GM18873 (cell line): ENCODE measurements around the gene SVIL.

Experiments
- ATAC-seq: cut with Tn5 transposase; IDR thresholded peaks from one replicate; pipeline ENCODE4 v1.9.1; 2021; ENCODE audit warnings: mild to moderate bottlenecking, moderate library complexity, moderate number of reproducible peaks; ENCODE audit not compliant: unreplicated experiment, low FRiP score

Gene SVIL, protein sequence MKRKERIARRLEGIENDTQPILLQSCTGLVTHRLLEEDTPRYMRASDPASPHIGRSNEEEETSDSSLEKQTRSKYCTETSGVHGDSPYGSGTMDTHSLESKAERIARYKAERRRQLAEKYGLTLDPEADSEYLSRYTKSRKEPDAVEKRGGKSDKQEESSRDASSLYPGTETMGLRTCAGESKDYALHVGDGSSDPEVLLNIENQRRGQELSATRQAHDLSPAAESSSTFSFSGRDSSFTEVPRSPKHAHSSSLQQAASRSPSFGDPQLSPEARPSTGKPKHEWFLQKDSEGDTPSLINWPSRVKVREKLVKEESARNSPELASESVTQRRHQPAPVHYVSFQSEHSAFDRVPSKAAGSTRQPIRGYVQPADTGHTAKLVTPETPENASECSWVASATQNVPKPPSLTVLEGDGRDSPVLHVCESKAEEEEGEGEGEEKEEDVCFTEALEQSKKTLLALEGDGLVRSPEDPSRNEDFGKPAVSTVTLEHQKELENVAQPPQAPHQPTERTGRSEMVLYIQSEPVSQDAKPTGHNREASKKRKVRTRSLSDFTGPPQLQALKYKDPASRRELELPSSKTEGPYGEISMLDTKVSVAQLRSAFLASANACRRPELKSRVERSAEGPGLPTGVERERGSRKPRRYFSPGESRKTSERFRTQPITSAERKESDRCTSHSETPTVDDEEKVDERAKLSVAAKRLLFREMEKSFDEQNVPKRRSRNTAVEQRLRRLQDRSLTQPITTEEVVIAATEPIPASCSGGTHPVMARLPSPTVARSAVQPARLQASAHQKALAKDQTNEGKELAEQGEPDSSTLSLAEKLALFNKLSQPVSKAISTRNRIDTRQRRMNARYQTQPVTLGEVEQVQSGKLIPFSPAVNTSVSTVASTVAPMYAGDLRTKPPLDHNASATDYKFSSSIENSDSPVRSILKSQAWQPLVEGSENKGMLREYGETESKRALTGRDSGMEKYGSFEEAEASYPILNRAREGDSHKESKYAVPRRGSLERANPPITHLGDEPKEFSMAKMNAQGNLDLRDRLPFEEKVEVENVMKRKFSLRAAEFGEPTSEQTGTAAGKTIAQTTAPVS (N-terminal part only)

DNA sequence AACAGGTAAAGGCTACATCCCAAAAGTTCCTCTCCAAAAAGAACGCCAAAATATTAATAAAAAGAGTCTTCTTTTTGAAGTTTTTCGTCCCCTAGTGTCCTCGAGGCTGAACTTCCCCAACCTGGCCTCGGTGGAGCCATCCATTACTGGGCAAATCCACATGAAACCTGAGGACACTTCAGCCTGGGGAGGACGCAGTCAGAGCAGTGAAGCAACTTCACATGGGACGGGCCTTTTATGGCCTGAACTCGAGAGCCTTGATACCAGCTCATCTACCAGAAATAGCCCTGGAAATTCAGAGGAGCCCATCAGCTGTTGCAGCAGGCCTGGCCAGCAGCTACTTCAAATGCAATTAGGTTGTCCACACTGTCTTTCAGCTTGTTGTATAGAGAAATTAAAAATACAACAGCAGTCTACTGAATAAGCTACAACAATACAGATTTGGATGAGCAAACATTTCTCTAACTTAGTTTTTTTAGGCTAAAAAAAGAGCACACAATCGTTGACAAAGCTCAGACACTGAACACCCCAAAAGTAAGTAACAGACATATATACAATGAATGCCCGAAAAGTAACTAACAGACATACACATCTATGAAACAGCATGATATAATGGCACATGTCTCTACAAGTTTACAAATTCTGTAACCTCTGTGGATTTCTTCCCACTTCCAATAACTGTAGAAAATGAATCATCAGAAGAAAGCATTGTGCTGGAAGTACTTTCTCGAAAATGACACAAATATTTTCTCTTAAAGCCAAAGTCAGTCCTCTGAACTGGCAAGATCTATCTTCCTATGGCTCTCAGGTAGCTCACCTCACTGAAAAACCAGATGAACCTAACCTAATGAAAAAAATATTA, at the start of gene SVIL:
SVIL (minus strand) TSS at position 208 of the 862 bp plus-strand sequence. CDS start 79,913 bp downstream, outside the sequence.
- ATAC-seq, result no peak

DNA sequence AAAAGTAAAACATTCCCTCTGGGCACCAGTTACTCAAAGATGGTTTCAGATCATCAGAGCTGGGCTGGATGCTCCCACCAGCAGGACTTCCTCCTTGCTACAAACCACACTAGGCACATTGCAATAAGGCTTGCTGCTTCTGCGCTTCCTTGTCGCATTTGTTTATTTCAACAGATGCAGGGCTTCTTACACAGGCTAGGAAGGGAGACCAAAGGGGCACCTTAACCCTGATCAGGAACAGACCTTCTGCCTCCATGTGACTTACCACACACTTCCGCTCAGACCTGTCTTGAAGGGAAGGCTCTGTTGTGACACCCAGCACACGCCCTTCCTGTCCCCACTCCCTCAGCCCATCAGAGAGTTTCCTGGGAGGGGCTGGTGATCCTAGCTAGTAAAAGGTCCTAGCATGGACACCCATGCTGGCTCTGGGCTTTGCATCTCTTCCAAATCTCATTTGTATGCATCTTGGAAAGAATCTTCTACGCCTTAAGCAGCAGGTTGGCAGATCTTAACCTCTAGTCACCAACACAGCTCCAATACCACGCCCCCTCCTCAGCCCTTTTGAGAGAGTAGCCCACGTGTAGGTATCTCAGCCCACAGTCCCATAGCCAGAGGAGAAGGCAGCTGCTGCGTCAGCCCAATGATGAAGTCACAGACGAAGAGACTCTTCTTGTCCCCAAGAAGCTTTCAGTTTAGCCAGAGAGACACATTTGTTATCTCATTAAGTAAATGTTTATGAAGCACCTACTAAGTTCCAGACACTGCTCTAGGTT, 47.1 kb upstream of the SVIL start:
- ATAC-seq, result no peak

DNA sequence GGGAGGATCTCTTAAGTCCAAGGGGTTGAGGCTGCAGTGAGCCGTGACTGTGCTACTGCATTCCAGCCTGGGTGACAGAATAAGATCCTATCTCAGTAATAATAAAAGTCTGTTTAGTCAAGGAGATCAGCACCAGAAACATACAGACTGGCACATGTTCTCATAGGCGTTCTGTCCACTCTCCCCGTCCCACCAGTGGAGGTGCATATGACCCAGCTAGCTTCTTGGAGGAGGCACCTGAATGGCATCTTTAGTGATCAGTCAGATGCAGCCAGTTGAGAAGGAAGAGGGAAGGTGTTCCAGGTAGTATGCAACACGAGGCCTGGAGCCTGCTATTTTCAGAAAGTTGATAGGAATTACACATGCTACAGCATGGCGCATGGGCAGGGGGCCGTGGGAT, 45.3 kb upstream of the SVIL start:
- ATAC-seq, result no peak

DNA sequence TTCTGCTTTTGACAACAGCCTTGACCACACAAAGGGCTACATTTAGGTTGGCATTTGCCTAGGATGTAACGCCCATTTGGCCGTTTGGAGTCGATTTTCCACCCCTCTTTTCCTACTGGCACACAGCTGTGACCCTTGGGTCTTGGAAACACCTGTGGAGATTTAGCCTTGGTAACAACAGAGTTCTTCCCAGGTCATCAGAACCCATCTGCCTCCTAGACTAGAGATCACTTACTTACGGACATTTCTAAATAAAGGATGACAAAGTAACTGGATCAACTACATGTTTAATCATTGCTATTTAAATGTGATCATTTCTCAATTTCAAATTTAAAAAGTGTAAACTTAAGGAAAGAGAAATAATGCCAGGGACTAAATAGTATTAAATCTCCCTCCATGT, 42.0 kb upstream of the SVIL start:
- ATAC-seq, result no peak

DNA sequence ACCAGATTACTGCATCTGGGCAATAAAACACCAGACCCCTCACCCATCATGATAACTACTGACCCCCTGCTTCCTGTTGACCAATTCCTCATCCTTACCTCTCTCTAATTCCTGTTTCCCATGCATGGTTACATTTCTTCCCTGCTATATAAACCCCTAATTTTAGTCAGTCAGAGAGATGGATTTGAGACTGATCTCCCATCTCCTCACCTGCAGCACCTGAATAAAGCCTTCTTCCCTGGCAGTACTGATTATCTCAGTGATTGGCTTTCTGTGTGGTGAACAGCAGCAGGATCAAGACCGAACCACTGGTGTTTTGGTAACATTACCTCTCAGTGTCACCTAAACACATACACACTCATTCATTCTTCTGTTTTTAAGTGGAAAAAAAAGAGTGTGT, 41.2 kb upstream of the SVIL start:
- no peak for ATAC-seq

DNA sequence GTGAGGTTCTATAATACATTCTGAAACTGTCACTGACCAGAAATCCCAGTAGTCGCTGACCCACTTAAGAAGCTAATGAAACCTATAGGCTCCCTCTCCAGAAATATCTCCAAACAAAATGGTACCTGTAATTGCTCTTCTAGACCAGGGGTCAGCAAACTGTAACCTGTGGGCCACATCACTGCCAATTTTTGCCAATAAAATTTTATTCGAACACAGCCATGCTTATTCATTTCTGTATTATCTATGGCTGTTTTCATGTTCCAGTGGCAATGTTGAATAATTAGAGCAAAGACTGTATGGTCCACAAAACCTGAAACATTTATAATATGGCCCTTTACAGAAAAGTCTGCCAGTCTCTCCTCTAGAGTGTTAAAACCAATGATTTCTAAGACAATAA, 37.2 kb upstream of the SVIL start:
- ATAC-seq, result no peak

DNA sequence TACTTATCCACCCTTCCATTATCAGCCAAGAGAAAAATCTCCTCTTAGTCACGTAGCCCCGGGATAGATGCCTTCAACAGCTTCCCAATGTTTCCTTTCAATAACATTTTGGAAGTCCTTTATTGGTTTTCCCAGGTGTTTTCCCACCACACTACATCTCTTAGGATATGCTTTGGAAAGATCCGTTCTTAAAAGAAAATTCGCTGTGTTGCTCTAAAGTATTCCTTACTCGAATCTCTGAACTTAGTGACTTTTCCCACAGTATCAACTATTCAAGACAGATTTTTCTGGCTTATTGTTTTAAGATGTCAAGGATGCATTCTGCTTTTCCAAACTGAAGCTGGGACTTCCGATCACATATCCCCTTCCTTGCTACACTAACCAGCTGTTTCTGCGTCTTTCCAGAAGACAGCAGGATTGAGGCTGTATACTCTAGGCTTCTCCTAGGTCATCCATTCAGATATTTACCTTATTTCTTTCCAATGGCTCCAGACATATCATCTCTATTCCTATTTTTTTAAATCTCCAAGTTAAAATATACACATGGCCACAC, 36.5 kb upstream of the SVIL start:
- ATAC-seq, result no peak

DNA sequence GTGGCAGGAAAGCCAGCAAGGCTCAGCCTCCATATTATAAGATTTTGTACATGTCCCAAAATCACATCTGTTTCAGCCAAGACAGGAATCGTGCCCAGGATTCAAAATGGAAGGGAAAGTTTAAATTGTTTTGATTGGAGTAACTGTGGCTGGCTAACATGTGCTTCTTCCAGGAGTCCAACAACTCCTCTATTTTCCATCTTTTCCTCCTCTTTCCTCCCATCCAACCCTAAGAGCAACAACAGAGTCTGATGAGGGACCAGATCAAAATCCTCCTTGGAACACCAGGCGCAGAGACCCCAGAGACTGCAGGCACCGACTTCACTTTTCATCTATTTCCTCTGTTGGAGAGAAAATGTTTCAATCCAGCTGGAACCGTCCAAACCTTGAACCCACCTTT, 36.0 kb upstream of the SVIL start:
- no peak for ATAC-seq

DNA sequence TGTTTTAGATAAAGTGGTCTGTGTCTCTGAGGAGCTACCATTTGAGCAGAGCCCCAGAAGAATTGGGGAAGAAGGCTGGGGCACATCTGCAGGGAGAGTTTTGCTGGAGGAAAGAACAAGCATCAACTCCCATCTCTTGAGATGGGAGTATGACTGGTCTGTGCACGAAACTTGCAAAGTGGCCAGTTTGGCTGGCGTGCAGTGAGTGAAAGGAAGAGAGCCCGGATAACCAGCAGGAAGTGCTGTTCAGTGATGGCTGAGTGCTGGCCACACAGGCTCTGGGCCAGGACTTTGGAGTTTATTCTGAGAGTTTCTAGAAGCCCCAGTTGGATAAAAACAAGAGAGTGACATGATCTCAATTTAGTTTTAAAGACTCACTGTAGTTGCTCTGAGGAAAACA, 34.4 kb upstream of the SVIL start:
- no peak for ATAC-seq

DNA sequence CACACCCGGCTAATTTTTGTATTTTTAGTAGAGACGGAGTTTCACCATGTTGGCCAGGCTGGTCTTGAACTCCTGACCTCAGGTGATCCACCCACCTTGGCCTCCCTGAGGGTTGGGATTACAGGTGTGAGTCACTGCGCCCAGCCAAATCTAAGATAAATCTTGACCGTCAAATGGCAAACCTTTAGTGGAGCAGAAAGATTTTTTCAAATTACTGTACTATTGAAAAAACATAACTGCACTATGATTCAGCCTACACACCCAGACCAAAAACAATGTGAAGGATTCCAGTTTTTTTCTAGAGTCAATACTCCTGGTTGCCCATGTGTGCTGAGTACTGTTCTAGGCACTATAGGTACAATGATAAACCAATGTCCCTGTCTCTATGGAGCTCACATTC, 33.9 kb upstream of the SVIL start:
- no peak for ATAC-seq

DNA sequence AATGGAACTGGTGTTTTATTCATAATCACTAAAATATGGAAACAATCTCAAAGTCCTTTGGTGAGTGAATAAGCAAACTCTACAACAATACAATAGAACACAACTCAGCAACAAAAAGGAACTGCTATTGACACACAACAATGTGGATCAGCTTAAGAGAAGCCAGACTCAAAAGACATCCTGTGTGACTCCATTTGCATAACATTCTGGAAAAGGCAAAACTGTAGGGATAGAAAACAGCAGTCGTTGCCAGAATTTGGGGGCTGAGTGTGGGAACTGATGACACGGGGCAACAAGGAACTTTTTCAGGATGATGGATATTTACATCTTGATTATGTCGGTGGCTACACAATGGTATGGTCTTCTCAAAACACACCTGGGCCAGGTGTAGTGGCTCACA, 32.4 kb upstream of the SVIL start:
- ATAC-seq, result no peak

DNA sequence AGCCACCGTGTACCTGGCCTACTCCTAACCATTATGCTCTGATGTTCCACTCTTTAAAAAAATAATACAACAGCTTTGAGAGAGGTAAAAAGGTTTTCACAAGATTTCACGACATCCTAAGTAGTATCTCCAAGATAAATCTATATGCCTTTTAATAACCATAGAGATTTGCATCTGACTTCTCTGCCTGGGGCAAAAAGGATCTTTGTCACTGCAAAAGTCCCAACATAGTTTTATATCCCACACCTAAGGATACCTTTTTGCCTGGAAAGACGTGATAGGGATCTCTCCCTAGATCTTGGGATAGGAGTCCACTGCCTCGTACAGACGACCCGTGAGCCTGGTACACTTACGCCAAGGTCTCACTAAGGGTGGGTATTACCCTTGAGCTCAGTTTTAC, 31.4 kb upstream of the SVIL start:
- ATAC-seq, result no peak

DNA sequence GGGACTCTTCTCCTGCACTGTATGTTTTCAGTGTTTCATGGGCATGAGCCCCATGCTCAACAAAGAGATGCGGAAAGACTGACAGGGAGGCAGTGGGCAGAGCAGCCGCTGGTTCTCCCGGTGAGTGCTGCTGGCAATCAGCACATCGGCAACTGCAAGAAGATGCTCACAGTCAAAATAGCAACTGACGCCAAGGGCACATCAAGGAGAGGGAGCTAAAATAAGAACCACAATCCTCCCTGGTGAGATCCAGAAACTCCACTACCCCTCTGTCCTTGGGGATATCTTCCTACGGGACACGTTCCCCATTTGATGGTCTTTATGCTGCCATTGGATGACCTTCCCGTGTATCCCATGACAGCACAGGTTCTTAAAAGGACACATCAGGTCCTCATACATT, 28.9 kb upstream of the SVIL start:
- no peak for ATAC-seq

DNA sequence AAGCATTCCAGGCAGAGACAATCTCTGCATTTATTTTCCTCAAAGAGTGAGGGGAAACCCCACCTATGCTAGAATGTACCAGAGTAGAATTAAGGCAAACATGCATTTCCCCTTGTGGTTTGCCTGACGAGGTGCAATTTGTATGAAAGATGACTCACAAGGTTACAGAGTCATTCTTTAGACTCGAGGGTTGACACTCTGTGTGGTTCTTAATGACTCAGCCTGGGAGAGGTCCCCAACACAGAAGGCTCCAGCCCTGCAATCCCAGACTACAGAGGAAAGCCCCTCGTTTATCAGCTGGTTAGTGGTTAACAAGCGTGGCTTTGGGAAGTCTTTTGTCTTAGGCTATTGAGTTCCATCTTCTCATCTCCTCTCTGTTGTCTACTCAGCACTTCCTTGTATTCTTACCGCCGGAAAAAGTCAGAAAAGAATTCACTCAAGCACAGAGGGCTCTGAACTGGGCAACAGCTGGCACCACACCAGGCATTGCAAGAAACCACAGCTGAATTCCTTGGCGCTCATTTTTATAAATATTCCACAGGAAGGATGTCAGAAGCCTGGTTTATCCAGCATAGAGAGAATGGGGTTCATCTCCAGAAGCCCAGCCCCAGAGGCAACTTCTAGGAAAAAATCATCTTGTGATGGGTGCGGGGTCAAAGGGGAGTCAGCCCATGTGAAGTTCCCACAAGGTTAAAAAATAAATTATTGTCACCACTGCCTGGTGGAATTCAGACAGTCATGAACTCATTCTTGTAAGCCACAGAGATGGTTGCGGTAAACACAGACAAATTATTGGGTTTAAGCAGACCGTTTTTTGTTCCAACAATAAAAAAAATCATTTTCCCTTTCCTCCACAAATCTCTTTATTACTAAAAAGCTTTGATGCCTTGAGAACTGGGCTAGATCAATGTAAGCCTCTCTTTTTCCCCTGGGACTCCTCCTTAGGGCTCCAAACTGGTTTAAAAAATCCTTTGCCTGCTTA, 24.5 kb upstream of the SVIL start:
- ATAC-seq, result peak; percentile 99

DNA sequence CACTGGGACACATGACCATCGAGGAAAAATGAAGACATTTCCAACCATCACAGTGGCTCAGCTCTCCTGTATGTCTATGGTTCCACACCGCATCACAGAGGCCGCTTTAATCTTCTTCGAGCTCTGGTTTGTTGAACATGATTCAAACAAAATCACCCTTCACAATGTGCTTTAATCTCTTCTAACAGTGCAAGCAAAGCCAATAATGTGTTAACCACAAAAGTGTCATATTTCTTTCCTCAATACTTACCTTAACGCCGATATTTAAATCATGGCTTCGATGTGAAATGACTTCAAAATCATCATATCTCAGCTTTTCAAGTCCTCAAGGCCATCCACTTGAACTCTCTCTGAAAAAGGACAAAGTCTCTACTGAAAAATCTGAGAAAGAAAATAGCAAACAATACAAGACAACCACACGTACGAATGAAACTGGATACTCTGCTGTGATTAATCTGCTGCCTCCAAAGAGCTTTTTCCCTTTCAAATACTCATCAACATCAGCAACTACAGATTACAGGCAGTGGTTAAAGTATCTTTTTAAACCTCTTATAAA, 23.0 kb upstream of the SVIL start:
- ATAC-seq, result no peak

DNA sequence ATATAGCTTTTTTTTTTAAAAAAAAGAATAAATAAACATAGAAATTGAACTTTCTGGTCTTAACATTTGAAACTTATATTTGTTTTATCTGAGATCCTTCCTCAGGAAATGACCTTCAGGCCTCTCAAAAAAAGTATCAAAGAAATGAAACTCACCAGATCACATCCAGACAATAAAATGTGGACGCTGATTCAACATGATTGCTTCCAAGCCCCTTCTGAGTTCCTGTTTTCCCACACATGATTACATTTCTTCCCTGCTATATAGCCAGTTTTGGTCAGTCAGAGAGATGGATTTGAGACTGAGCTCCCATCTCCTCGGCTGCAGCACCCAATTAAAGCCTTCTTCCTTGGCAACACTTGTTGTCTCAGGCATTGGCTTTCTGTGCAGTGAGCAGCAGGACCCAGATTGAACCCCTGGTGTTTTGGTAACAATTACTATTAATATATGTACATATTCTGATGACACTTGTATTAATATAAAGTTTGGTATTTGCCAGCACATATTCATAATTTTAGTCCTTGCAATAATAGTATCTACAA, 21.8 kb upstream of the SVIL start:
- no peak for ATAC-seq

DNA sequence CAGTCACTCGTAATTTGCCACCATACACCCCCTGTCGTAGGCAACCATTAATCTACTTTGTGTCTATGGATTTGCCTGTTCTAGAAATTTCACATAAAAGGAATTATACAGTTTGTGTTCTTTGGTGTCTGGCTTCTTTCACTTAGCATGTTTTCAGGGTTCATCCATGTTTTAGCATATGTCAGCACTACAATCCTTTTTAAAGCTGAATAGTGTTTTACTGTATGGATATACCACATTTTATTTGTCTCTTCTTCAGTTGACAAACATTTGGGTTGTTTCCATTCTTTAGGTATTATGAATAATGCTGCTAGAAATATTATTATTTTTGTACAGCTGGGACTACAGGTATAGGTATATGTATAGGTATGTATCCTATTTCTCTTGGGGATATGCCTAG, 17.4 kb upstream of the SVIL start:
- no peak for ATAC-seq

DNA sequence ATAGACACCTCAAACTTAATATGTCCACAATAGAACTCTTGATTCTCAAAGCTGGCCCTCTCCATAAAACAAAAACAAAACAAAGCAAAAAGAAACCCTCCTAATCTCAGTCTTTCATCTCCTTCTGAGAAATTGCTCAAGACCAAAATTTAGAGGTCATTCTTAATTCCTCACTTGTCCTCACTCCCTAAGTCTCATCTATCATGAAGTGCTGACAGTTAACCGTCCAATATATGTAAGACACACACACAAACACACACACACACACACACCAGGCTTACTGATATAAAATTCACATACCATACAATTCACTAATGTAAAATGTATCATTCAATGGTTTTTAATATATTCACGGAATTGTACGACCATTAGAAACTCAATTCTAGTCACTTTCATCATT, 17.0 kb upstream of the SVIL start:
- ATAC-seq, result no peak
